ENCODE results near the gene ZIC4. TPM values are rescaled to one million over a fixed set of nuclear protein-coding genes. Genes with fewer than 3 reads are reported as not detected.

ZIC4 gene
- total RNA-seq, 1 donor: not detected

DNA sequence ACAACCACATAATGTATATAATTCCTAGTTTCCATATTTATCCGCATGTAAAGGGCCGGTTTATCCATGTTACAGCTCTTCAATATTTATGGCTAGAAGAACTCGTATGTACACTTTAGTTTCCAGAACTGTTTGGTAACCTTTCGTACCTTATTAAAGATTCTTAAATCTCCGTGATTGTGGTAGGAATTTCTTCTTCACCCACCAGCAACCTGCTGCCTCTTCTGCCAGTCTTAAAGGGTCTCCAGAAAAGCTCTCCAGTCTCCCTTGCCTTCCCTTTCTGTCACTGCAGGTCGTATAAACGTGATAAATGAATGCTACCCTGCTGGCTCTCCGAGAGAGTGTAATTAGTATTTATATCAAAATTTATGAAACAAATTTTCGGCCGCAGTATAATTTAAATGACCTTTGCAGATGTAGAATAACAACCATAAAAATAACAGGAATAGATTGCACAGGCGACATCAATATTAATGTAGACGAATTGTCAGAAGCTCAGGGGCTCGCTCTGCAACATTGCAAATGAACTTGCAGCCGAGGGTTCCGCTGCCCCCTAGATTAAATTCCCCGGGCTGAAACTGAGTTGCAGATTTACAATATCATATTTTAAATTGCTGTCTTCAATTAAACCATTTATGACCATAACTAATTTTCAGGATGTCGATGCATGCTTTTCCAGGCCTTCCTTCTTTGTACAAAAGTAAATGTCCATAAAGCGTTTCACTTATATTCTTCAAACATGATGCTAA is 8.2 kb upstream of the ZIC4 start:
- TF ChIP-seq, protein P1, sequence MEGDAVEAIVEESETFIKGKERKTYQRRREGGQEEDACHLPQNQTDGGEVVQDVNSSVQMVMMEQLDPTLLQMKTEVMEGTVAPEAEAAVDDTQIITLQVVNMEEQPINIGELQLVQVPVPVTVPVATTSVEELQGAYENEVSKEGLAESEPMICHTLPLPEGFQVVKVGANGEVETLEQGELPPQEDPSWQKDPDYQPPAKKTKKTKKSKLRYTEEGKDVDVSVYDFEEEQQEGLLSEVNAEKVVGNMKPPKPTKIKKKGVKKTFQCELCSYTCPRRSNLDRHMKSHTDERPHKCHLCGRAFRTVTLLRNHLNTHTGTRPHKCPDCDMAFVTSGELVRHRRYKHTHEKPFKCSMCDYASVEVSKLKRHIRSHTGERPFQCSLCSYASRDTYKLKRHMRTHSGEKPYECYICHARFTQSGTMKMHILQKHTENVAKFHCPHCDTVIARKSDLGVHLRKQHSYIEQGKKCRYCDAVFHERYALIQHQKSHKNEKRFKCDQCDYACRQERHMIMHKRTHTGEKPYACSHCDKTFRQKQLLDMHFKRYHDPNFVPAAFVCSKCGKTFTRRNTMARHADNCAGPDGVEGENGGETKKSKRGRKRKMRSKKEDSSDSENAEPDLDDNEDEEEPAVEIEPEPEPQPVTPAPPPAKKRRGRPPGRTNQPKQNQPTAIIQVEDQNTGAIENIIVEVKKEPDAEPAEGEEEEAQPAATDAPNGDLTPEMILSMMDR (IDR thresholded peaks at IDR 0.05; ENCODE audit: insufficient read depth, low read depth, low read length): no peak
- H3K4me3 ChIP-seq (ENCODE audit: low read depth, low read length): no peak overlapping the region
- DNase-seq (ENCODE audit: low read depth): no peak

DNA sequence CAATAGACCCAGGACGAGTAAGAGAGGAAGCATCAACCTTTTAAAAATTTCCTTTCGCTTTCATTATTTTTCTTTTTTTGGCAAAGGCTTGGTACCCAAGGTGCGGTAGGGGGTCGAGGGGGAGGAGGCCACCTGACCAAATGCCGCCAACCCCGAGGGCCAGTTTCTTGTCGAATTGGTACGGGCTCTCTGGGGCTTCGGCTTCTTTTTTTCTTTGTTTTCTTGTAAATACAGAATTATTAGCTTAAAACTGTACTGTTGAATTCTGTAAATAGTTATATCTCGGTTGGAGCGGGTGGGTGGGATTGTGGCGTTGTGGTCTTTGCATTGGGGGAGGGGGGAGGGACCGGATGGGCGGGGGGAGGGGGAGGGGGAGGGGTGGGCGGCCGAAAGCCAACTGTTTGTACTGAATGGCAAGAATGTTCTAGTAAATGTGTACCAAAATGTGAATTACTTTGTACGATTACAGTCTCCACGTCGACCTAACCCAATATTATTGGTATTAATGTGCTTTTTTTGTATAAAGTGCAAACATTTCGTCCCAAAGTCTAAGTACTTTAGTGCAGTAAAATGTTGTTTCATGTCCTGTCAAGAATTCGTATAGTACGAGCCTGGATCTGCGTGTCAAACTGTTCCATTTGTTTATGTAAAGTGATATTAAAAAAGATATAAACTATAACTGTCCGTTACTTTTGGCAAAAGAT is 7.5 kb upstream of the ZIC4 start:
- H3K4me3 ChIP-seq (ENCODE audit: low read depth, low read length): peak overlapping the region; percentile 10
- no peak for DNase-seq (ENCODE audit: low read depth)

GRCh38 chr3:147412917-147413685 is 6.8 kb upstream of the ZIC4 start:
- no peak for DNase-seq (ENCODE audit: low read depth)
- peak overlapping the region; percentile 10 for H3K4me3 ChIP-seq (ENCODE audit: low read depth, low read length)
- TF ChIP-seq, protein P1 (IDR thresholded peaks at IDR 0.05; ENCODE audit: insufficient read depth, low read depth, low read length): no peak

More for the DNA sequence above, 7.5 kb upstream of the ZIC4 start:
- TF ChIP-seq, protein P1 (IDR thresholded peaks at IDR 0.05; ENCODE audit: insufficient read depth, low read depth, low read length): no peak

DNA sequence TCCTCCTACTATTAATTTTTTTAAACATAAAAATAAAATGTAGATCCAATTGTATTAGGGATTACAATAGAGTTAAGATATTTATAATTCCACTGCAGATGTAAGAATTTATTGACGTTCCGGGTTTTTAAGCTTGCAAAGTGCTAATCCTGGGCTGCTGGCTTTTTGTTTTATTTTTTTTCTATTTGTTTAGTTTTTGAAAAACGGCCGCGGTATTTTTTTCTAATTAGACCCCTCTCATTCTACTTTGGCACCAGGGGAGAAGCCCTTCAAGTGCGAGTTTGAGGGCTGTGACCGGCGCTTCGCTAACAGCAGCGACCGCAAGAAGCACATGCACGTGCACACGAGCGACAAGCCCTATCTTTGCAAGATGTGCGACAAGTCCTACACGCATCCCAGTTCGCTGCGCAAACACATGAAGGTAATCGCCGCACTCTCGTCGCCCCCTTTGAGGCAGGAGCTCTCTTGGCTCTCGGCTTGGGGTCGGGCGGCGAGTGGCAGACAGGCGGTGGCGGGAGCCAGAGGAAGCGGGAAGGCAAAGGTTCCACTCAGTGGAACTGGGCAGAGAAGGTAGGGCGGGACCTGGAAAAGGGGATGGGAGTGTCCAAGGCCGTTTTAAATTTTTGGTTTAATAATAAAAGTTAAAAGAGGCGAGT is 6.0 kb upstream of the ZIC4 start:
- no peak for DNase-seq (ENCODE audit: low read depth)
- H3K4me3 ChIP-seq (ENCODE audit: low read depth, low read length): no peak overlapping the region
- TF ChIP-seq, protein P1 (IDR thresholded peaks at IDR 0.05; ENCODE audit: insufficient read depth, low read depth, low read length): no peak

DNA sequence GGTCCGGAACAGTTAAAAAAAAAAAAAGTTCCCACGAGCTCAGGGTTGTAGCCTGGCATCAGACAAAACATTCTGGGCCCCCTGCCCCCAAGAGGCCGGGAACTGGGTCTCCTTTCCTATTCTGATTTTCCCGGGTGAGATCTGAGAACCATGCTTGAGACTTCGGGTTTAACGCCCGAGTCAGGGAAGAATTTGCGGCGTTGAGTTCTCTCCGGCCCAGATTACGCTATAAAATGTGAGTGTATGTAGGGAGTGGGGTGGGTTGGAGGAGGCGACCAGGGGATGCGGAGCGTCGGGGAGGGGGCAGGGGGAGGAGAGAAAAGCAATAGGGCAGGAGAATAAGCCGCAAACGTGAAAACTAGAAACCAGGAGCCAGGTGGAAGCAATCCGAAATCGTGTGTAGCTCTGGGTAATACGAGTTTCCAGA is 5.5 kb upstream of the ZIC4 start:
- TF ChIP-seq, protein P1 (IDR thresholded peaks at IDR 0.05; ENCODE audit: insufficient read depth, low read depth, low read length): no peak
- no peak overlapping the region for H3K4me3 ChIP-seq (ENCODE audit: low read depth, low read length)
- no peak for DNase-seq (ENCODE audit: low read depth)

DNA sequence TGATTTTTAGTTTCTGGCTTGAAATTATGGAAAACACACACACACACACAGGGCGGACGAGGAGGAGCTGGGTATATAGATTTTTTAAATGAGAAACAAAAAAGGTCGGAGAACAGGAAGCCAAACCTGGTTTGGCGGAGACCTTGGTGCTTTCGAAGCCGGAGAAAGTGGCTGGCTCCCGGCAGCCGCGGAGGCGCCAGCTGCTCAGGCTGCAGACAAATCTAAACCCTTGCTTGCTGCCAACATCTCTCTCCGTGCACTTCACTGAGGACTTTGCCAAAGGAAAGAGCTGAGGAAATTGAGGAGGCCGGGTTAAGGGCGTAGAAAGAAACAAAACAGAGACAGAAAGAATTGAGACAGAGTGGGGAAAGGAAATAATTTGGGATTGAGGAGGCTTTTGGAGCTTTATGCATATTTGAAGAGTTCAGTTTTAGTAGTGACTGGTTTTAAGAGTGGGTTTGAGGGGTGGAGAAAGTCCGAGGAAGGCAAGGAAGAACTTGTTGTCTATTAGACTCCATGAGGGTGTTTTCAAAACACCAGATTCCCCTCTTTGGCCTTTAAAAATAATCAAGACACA is 5.0 kb upstream of the ZIC4 start:
- H3K4me3 ChIP-seq (ENCODE audit: low read depth, low read length): peak overlapping the region; percentile 35
- TF ChIP-seq, protein P1 (IDR thresholded peaks at IDR 0.05; ENCODE audit: insufficient read depth, low read depth, low read length): no peak
- DNase-seq (ENCODE audit: low read depth): no peak
